ENCODE measurements around the gene SRRM2. TPM values are rescaled to one million over a fixed set of nuclear protein-coding genes. Genes with fewer than 3 reads are reported as not detected.

Gene SRRM2
- total RNA-seq, 2 experiments from 2014 or later: 483 to 526 TPM

- POLR2A ChIA-PET: no interaction called here
- H3K36me3 Mint-ChIP-seq: peaks cover 8% of the 10 kb centered on the region
- H3K27ac Mint-ChIP-seq: no peak overlapping the region
- H3K4me1 Mint-ChIP-seq (ENCODE audit: low read depth): no peaks in the 10 kb centered on the region
- no peak overlapping the region for H3K4me3 Mint-ChIP-seq
- intact Hi-C loops (cut with micrococcal nuclease): no loop called here
- DNase-seq: no peak
- no peaks in the 10 kb centered on the region for H3K9me3 Mint-ChIP-seq
- CTCF ChIA-PET: interaction anchor here (1.5 kb wide), 1 partner anchor 158 kb away, joined by 3 read pairs; no protein-coding TSS in a partner anchor
- H3K27me3 Mint-ChIP-seq: no peaks in the 10 kb centered on the region
Measured at GRCh38 chr16:2709588-2709984, 42.9 kb upstream of the SRRM2 start.

- no peak overlapping the region for H3K4me3 Mint-ChIP-seq
Measured at GRCh38 chr16:2710021-2710710, 42.3 kb upstream of the SRRM2 start.

GRCh38 chr16:2710711-2711231 lies 41.7 kb upstream of the SRRM2 start:
- peaks cover 4% of the 10 kb centered on the region for H3K4me1 Mint-ChIP-seq (ENCODE audit: low read depth)
- H3K27me3 Mint-ChIP-seq: no peaks in the 10 kb centered on the region
- no peak for DNase-seq
- ChIA-PET CTCF (no interaction called here), POLR2A (interaction anchor here (0.6 kb wide), 1 partner anchor 145 kb away, joined by 3 read pairs; no protein-coding TSS in a partner anchor)
- H3K36me3 Mint-ChIP-seq: peaks cover 8% of the 10 kb centered on the region
- intact Hi-C loops (cut with micrococcal nuclease): no loop called here
- H3K4me3 Mint-ChIP-seq: no peak overlapping the region
- H3K27ac Mint-ChIP-seq: no peak overlapping the region
- no peaks in the 10 kb centered on the region for H3K9me3 Mint-ChIP-seq

More at GRCh38 chr16:2710021-2710710, 42.3 kb upstream of the SRRM2 start:
- no peaks in the 10 kb centered on the region for H3K9me3 Mint-ChIP-seq
- DNase-seq: no peak
- CTCF ChIA-PET: no interaction called here
- POLR2A ChIA-PET: interaction anchor here (0.6 kb wide), 1 partner anchor 146 kb away, joined by 3 read pairs; no protein-coding TSS in a partner anchor
- intact Hi-C loops (cut with micrococcal nuclease): no loop called here
- no peak overlapping the region for H3K27ac Mint-ChIP-seq
- peaks cover 4% of the 10 kb centered on the region for H3K4me1 Mint-ChIP-seq (ENCODE audit: low read depth)
- H3K27me3 Mint-ChIP-seq: no peaks in the 10 kb centered on the region
- peaks cover 8% of the 10 kb centered on the region for H3K36me3 Mint-ChIP-seq

- Mint-ChIP-seq H3K27me3 (no peaks in the 10 kb centered on the region), H3K36me3 (peaks cover 8% of the 10 kb centered on the region), H3K4me1 (ENCODE audit: low read depth) (peaks cover 4% of the 10 kb centered on the region), H3K4me3 (no peak overlapping the region), H3K9me3 (no peaks in the 10 kb centered on the region), H3K27ac (no peak overlapping the region)
- intact Hi-C loops (cut with micrococcal nuclease): no loop called here
- POLR2A ChIA-PET: no interaction called here
- no peak for DNase-seq
- CTCF ChIA-PET: no interaction called here
Measured at GRCh38 chr16:2711370-2712062, 40.9 kb upstream of the SRRM2 start.

- Mint-ChIP-seq H3K36me3 (peaks cover 8% of the 10 kb centered on the region), H3K27ac (no peak overlapping the region), H3K27me3 (no peaks in the 10 kb centered on the region), H3K9me3 (no peaks in the 10 kb centered on the region), H3K4me3 (no peak overlapping the region), H3K4me1 (ENCODE audit: low read depth) (peaks cover 4% of the 10 kb centered on the region)
- CTCF ChIA-PET: no interaction called here
- DNase-seq: no peak
- intact Hi-C loops (cut with micrococcal nuclease): no loop called here
- POLR2A ChIA-PET: no interaction called here
Measured at GRCh38 chr16:2712063-2712441, 40.4 kb upstream of the SRRM2 start.

GRCh38 chr16:2712546-2712945 lies 39.9 kb upstream of the SRRM2 start:
- ChIA-PET POLR2A (no interaction called here), CTCF (no interaction called here)
- Mint-ChIP-seq H3K4me3 (no peak overlapping the region), H3K27me3 (no peaks in the 10 kb centered on the region), H3K9me3 (no peaks in the 10 kb centered on the region), H3K4me1 (ENCODE audit: low read depth) (peaks cover 4% of the 10 kb centered on the region), H3K36me3 (peaks cover 8% of the 10 kb centered on the region), H3K27ac (no peak overlapping the region)
- DNase-seq: no peak
- intact Hi-C loops (cut with micrococcal nuclease): no loop called here

- H3K27ac Mint-ChIP-seq: no peak overlapping the region
- intact Hi-C loops (cut with micrococcal nuclease): no loop called here
- no peaks in the 10 kb centered on the region for H3K9me3 Mint-ChIP-seq
- CTCF ChIA-PET: no interaction called here
- POLR2A ChIA-PET: no interaction called here
- H3K27me3 Mint-ChIP-seq: no peaks in the 10 kb centered on the region
- no peak overlapping the region for H3K4me3 Mint-ChIP-seq
- peaks cover 4% of the 10 kb centered on the region for H3K4me1 Mint-ChIP-seq (ENCODE audit: low read depth)
- peaks cover 1% of the 10 kb centered on the region for H3K36me3 Mint-ChIP-seq
- DNase-seq: no peak
Measured at GRCh38 chr16:2713523-2713922, 38.9 kb upstream of the SRRM2 start.

GRCh38 chr16:2713985-2714774 lies 38.3 kb upstream of the SRRM2 start:
- DNase-seq: no peak
- peaks cover 4% of the 10 kb centered on the region for H3K4me1 Mint-ChIP-seq (ENCODE audit: low read depth)
- CTCF ChIA-PET: no interaction called here

GRCh38 chr16:2715064-2715463 lies 37.4 kb upstream of the SRRM2 start:
- POLR2A ChIA-PET: no interaction called here
- Mint-ChIP-seq H3K4me1 (ENCODE audit: low read depth) (peaks cover 4% of the 10 kb centered on the region), H3K27me3 (no peaks in the 10 kb centered on the region), H3K9me3 (no peaks in the 10 kb centered on the region), H3K4me3 (no peak overlapping the region), H3K27ac (no peak overlapping the region), H3K36me3 (peaks cover 1% of the 10 kb centered on the region)
- DNase-seq: no peak
- CTCF ChIA-PET: no interaction called here
- intact Hi-C loops (cut with micrococcal nuclease): no loop called here

More at GRCh38 chr16:2713985-2714774, 38.3 kb upstream of the SRRM2 start:
- Mint-ChIP-seq H3K27ac (no peak overlapping the region), H3K4me3 (no peak overlapping the region), H3K36me3 (peaks cover 1% of the 10 kb centered on the region), H3K27me3 (no peaks in the 10 kb centered on the region), H3K9me3 (no peaks in the 10 kb centered on the region)
- intact Hi-C loops (cut with micrococcal nuclease): no loop called here
- POLR2A ChIA-PET: no interaction called here

- no peaks in the 10 kb centered on the region for H3K27me3 Mint-ChIP-seq
- no peak overlapping the region for H3K4me3 Mint-ChIP-seq
- POLR2A ChIA-PET: interaction anchor here (1.3 kb wide), 1 partner anchor 39 kb away, joined by 4 read pairs; no protein-coding TSS in a partner anchor
- intact Hi-C loops (cut with micrococcal nuclease): no loop called here
- CTCF ChIA-PET: no interaction called here
- peak; percentile 88 for DNase-seq
- no peaks in the 10 kb centered on the region for H3K36me3 Mint-ChIP-seq
- H3K9me3 Mint-ChIP-seq: no peaks in the 10 kb centered on the region
- H3K27ac Mint-ChIP-seq: no peak overlapping the region
- peaks cover 4% of the 10 kb centered on the region for H3K4me1 Mint-ChIP-seq (ENCODE audit: low read depth)
Measured at GRCh38 chr16:2715519-2715918, 36.9 kb upstream of the SRRM2 start.

- intact Hi-C loops (cut with micrococcal nuclease): no loop called here
- Mint-ChIP-seq H3K36me3 (no peaks in the 10 kb centered on the region), H3K4me1 (ENCODE audit: low read depth) (peaks cover 4% of the 10 kb centered on the region), H3K9me3 (no peaks in the 10 kb centered on the region), H3K27ac (no peak overlapping the region), H3K27me3 (no peaks in the 10 kb centered on the region), H3K4me3 (no peak overlapping the region)
- DNase-seq: no peak
- POLR2A ChIA-PET: interaction anchor here (0.6 to 1.3 kb wide), 2 partner anchors 38 to 52 kb away, joined by 3 to 4 read pairs; no protein-coding TSS in a partner anchor
- CTCF ChIA-PET: no interaction called here
Measured at GRCh38 chr16:2715966-2716885, 36.2 kb upstream of the SRRM2 start.

Data from activated CD4-positive, alpha-beta memory T cell treated with anti-CD3 and anti-CD28 coated beads for 36 hours (primary cell).